Caco-2 (cell line): ENCODE data around the gene MANBA. TPM values are rescaled to one million over a fixed set of nuclear protein-coding genes. Genes with fewer than 3 reads are reported as not detected.
A peak's percentile ranks its signal among the peaks of the same experiment; 100 is the strongest.

Source experiments
- BruUV-seq: library from RNA; stranded (reverse); fragments of 400-500 nt; replicated peaks from 2 replicates; lab custom pipeline; 2021; lab: Mats Ljungman, UMichigan
- CTCF ChIA-PET: fragments of 300-600 bp; sonication (Branson Sonifier 250); formaldehyde crosslinking; loops from one replicate; lab custom pipeline; 2022; ENCODE audit warnings: antibody characterized with exemption; lab: Charles Lee
- POLR2A ChIA-PET: fragments of 300-600 bp; sonication (Branson Sonifier 250); formaldehyde crosslinking; loops from one replicate; lab custom pipeline; 2022; ENCODE audit warnings: antibody characterized with exemption; lab: Charles Lee
- DNase-seq, 2 experiments: peaks; one replicate each; pipeline versions ENCODE4 v3.0.0 to v3.0.0-alpha.2; 2020 to 2022
- H3K27me3 ChIP-seq: replicated peaks from 2 replicates; pipeline ENCODE4 v1.6.0; 2011; ENCODE audit warnings: low read length; ENCODE audit not compliant: control insufficient read depth, insufficient read depth
- H3K36me3 ChIP-seq: 2 replicates; pipeline ENCODE4 v1.5.1; 2011; ENCODE audit warnings: low read length; ENCODE audit not compliant: control insufficient read depth, insufficient read depth
- H3K4me1 ChIP-seq: fragments of 250-450 bp; sonication (Bioruptor Pico); 2 replicates; pipeline ENCODE4 v1.5.1; 2020; ENCODE audit warnings: mild to moderate bottlenecking
- H3K4me3 ChIP-seq: 2 replicates; pipeline ENCODE4 v1.5.1; 2011; ENCODE audit warnings: low read depth, mild to moderate bottlenecking, control low read depth, low read length
- H3K9me3 ChIP-seq: fragments of 250-450 bp; sonication (Bioruptor Pico); 2 replicates; pipeline ENCODE4 v1.5.1; 2020; ENCODE audit warnings: mild to moderate bottlenecking, moderate library complexity
- H3K27ac Mint-ChIP-seq: one replicate; pipeline ENCODE4 v1.8.0; 2022; ENCODE audit warnings: mixed read lengths; ENCODE audit not compliant: unreplicated experiment
- H3K27me3 Mint-ChIP-seq: one replicate; pipeline ENCODE4 v1.8.0; 2022; ENCODE audit warnings: mixed read lengths; ENCODE audit not compliant: insufficient read depth, unreplicated experiment
- H3K36me3 Mint-ChIP-seq: one replicate; pipeline ENCODE4 v1.8.0; 2022; ENCODE audit warnings: mild to moderate bottlenecking, mixed read lengths; ENCODE audit not compliant: insufficient read depth, unreplicated experiment
- H3K4me1 Mint-ChIP-seq: one replicate; pipeline ENCODE4 v1.8.0; 2022; ENCODE audit warnings: low read depth, mixed read lengths; ENCODE audit not compliant: unreplicated experiment
- H3K4me3 Mint-ChIP-seq: one replicate; pipeline ENCODE4 v1.8.0; 2022; ENCODE audit warnings: mild to moderate bottlenecking, moderate library complexity, mixed read lengths; ENCODE audit not compliant: unreplicated experiment
- H3K9me3 Mint-ChIP-seq: one replicate; pipeline ENCODE4 v1.8.0; 2022; ENCODE audit warnings: mixed read lengths; ENCODE audit not compliant: unreplicated experiment
- intact Hi-C: fragments of 100-400 bp; cut with micrococcal nuclease; formaldehyde crosslinking; loops from one replicate; pipeline ENCODE4 v1.10.0; 2022; ENCODE audit not compliant: unreplicated experiment
- total RNA-seq: library from RNA; stranded (reverse); gene quantifications from 2 replicates; pipeline ENCODE4 v1.2.3, GENCODE V29; 2022
- TF ChIP-seq, protein P1 (sequence below), 2 experiments: fragments of 200-600 bp in 1 of 2; IDR thresholded peaks; 1 replicate in 1 of 2; 2 replicates in 1 of 2; pipeline versions ENCODE4 v1.5.1 to v1.8.0; 2011 to 2022; ENCODE audit warnings: antibody characterized with exemption in 1 of 2, control low read depth in 1 of 2, inconsistent platforms in 1 of 2, low read depth in 1 of 2, low read length in 1 of 2, mild to moderate bottlenecking in 1 of 2, moderate library complexity in 1 of 2; ENCODE audit not compliant: insufficient read depth in 1 of 2, severe bottlenecking in 1 of 2, unreplicated experiment in 1 of 2

Gene MANBA
- total RNA-seq, 1 experiment from 2014 or later, result 53.5 TPM

GRCh38 chr4:102616636-102617035 is 144.1 kb downstream of the MANBA start:
- H3K4me1 ChIP-seq, result peaks cover 12% of the 10 kb centered on the region
- POLR2A ChIA-PET, result no interaction called here
- Mint-ChIP-seq H3K27me3 (no peaks in the 10 kb centered on the region), H3K27ac (no peak overlapping the region), H3K9me3 (no peaks in the 10 kb centered on the region), H3K4me1 (peaks cover 21% of the 10 kb centered on the region), H3K4me3 (no peak overlapping the region), H3K36me3 (peaks cover 37% of the 10 kb centered on the region)
- H3K36me3 ChIP-seq, result no peaks in the 10 kb centered on the region; the same call in 1 of the 2 replicates
- H3K9me3 ChIP-seq, result no peaks in the 10 kb centered on the region
- no peaks in the 10 kb centered on the region for H3K27me3 ChIP-seq
- BruUV-seq, result no TSS peak
- TF ChIP-seq, protein P1, sequence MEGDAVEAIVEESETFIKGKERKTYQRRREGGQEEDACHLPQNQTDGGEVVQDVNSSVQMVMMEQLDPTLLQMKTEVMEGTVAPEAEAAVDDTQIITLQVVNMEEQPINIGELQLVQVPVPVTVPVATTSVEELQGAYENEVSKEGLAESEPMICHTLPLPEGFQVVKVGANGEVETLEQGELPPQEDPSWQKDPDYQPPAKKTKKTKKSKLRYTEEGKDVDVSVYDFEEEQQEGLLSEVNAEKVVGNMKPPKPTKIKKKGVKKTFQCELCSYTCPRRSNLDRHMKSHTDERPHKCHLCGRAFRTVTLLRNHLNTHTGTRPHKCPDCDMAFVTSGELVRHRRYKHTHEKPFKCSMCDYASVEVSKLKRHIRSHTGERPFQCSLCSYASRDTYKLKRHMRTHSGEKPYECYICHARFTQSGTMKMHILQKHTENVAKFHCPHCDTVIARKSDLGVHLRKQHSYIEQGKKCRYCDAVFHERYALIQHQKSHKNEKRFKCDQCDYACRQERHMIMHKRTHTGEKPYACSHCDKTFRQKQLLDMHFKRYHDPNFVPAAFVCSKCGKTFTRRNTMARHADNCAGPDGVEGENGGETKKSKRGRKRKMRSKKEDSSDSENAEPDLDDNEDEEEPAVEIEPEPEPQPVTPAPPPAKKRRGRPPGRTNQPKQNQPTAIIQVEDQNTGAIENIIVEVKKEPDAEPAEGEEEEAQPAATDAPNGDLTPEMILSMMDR (IDR thresholded peaks at IDR 0.05; ENCODE audit: insufficient read depth in 1 of 2, low read depth in 1 of 2, low read length in 1 of 2, severe bottlenecking in 1 of 2, unreplicated experiment in 1 of 2), result no peak
- no peak for DNase-seq
- intact Hi-C loops, result no loop called here
- CTCF ChIA-PET, result no interaction called here
- H3K4me3 ChIP-seq, result no peak overlapping the region

DNA sequence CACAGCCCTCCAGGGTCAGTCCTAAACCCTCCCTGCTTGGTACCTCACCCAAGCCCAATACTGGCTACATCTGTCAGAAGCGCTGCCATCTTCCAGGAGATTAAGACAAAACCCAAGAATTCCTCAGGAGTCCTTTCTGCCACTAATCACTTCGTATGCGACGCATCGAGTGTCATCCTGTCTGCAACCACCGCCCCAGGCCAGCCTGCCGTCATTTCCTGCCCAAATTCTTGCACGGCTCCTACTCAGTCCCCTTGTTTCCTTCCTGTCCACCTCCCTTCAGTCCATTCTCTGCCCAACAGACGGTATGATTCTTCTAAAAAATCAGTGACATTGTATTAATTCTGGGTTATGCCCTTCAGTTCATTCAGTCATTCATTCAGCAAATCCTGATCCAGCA is 146.0 kb downstream of the MANBA start:
- peaks cover 2% of the 10 kb centered on the region; the same call in 1 of the 2 replicates for H3K4me1 ChIP-seq
- H3K9me3 Mint-ChIP-seq, result no peaks in the 10 kb centered on the region
- intact Hi-C loops, result no loop called here
- CTCF ChIA-PET, result no interaction called here
- H3K27me3 Mint-ChIP-seq, result no peaks in the 10 kb centered on the region
- peaks cover 12% of the 10 kb centered on the region for H3K4me1 Mint-ChIP-seq
- H3K4me3 Mint-ChIP-seq, result no peak overlapping the region
- peaks cover 2% of the 10 kb centered on the region for H3K36me3 ChIP-seq
- peaks cover 38% of the 10 kb centered on the region for H3K36me3 Mint-ChIP-seq
- POLR2A ChIA-PET, result no interaction called here
- DNase-seq, result no peak
- H3K9me3 ChIP-seq, result no peaks in the 10 kb centered on the region
- H3K27me3 ChIP-seq, result no peaks in the 10 kb centered on the region
- BruUV-seq, result no TSS peak
- H3K27ac Mint-ChIP-seq, result peak overlapping the region; percentile 2
- TF ChIP-seq, protein P1 (IDR thresholded peaks at IDR 0.05; ENCODE audit: insufficient read depth in 1 of 2, low read depth in 1 of 2, low read length in 1 of 2, severe bottlenecking in 1 of 2, unreplicated experiment in 1 of 2), result no peak
- no peak overlapping the region for H3K4me3 ChIP-seq

GRCh38 chr4:102612824-102613366 is 147.9 kb downstream of the MANBA start:
- ChIA-PET POLR2A (no interaction called here), CTCF (no interaction called here)
- no peak for DNase-seq
- Histone ChIP-seq H3K27me3 (no peaks in the 10 kb centered on the region), H3K4me3 (no peak overlapping the region), H3K9me3 (no peaks in the 10 kb centered on the region), H3K36me3 (peaks cover 2% of the 10 kb centered on the region), H3K4me1 (no peaks in the 10 kb centered on the region)
- H3K4me3 Mint-ChIP-seq, result no peak overlapping the region
- no peaks in the 10 kb centered on the region for H3K9me3 Mint-ChIP-seq
- H3K36me3 Mint-ChIP-seq, result peaks cover 53% of the 10 kb centered on the region
- intact Hi-C loops, result no loop called here
- BruUV-seq, result no TSS peak
- TF ChIP-seq, protein P1 (IDR thresholded peaks at IDR 0.05; ENCODE audit: insufficient read depth in 1 of 2, low read depth in 1 of 2, low read length in 1 of 2, severe bottlenecking in 1 of 2, unreplicated experiment in 1 of 2), result no peak
- no peak overlapping the region for H3K27ac Mint-ChIP-seq
- no peaks in the 10 kb centered on the region for H3K27me3 Mint-ChIP-seq
- H3K4me1 Mint-ChIP-seq, result no peaks in the 10 kb centered on the region
